GM19468 (cell line): ENCODE results near the gene FOXJ3.

Experiments used
- ATAC-seq: cut with Tn5 transposase; IDR thresholded peaks from one replicate; pipeline ENCODE4 v1.9.1; 2021; ENCODE audit warnings: mild to moderate bottlenecking, moderate library complexity, moderate number of reproducible peaks; ENCODE audit not compliant: unreplicated experiment; ENCODE audit errors: extremely low read depth

FOXJ3 gene

GRCh38 chr1:42206164-42206563 is 128.9 kb downstream of the FOXJ3 start:
- no peak for ATAC-seq

GRCh38 chr1:42201986-42202385 is 133.0 kb downstream of the FOXJ3 start:
- ATAC-seq = no peak

GRCh38 chr1:42198251-42198650 is 136.8 kb downstream of the FOXJ3 start:
- no peak for ATAC-seq

- ATAC-seq = no peak
Measured at GRCh38 chr1:42195841-42196240, 139.2 kb downstream of the FOXJ3 start.

- no peak for ATAC-seq
Measured at GRCh38 chr1:42192106-42192505, 142.9 kb downstream of the FOXJ3 start.

- ATAC-seq = no peak
Measured at GRCh38 chr1:42191319-42191718, 143.7 kb downstream of the FOXJ3 start.

GRCh38 chr1:42189931-42190853 is 144.8 kb downstream of the FOXJ3 start:
- ATAC-seq = no peak

- ATAC-seq = no peak
Measured at GRCh38 chr1:42186152-42186551, 148.9 kb downstream of the FOXJ3 start.

- ATAC-seq = no peak
Measured at GRCh38 chr1:42184616-42185015, 150.4 kb downstream of the FOXJ3 start.

GRCh38 chr1:42183957-42184268 is 151.1 kb downstream of the FOXJ3 start:
- ATAC-seq = no peak

- ATAC-seq = no peak
Measured at GRCh38 chr1:42183210-42183956, 151.7 kb downstream of the FOXJ3 start.

GRCh38 chr1:42181687-42182086 is 153.3 kb downstream of the FOXJ3 start:
- no peak for ATAC-seq

GRCh38 chr1:42179900-42180329 is 155.1 kb downstream of the FOXJ3 start:
- no peak for ATAC-seq

- ATAC-seq = no peak
Measured at GRCh38 chr1:42179275-42179674, 155.8 kb downstream of the FOXJ3 start.

- ATAC-seq = no peak
Measured at GRCh38 chr1:42178249-42178648, 156.8 kb downstream of the FOXJ3 start.

GRCh38 chr1:42177541-42177981 is 157.5 kb downstream of the FOXJ3 start:
- no peak for ATAC-seq

GRCh38 chr1:42176902-42177519 is 158.0 kb downstream of the FOXJ3 start:
- no peak for ATAC-seq

- no peak for ATAC-seq
Measured at GRCh38 chr1:42175314-42176054, 159.6 kb downstream of the FOXJ3 start.

GRCh38 chr1:42173961-42174735 is 160.9 kb downstream of the FOXJ3 start:
- no peak for ATAC-seq
